SJCRH30 (cell line): ENCODE measurements around the gene CST4. TPM values are rescaled to one million over a fixed set of nuclear protein-coding genes. Genes with fewer than 3 reads are reported as not detected.
"Not testable (repeated sequence)": the region's sequence is repeated elsewhere in the genome, so short reads cannot be mapped to it uniquely, and the experiment has no call there.

Source experiments
- DNase-seq, 2 experiments: peaks; one replicate each; pipeline ENCODE4 v3.0.0-alpha.2; 2015 to 2020
- H3K27ac ChIP-seq: fragments of 250-450 bp; sonication (Bioruptor Pico); 2 replicates; pipeline ENCODE4 v1.5.1; 2020; ENCODE audit warnings: mild to moderate bottlenecking, moderate library complexity
- H3K27me3 ChIP-seq: fragments of 250-450 bp; sonication (Bioruptor Pico); 2 replicates; pipeline ENCODE4 v1.5.1; 2020; ENCODE audit warnings: mild to moderate bottlenecking, moderate library complexity
- H3K36me3 ChIP-seq: fragments of 250-450 bp; sonication (Bioruptor Pico); 2 replicates; pipeline ENCODE4 v1.5.1; 2020; ENCODE audit warnings: mild to moderate bottlenecking, moderate library complexity
- H3K4me1 ChIP-seq: fragments of 250-450 bp; sonication (Bioruptor Pico); 2 replicates; pipeline ENCODE4 v1.5.1; 2020; ENCODE audit warnings: mild to moderate bottlenecking, moderate library complexity
- H3K4me3 ChIP-seq: fragments of 250-450 bp; sonication (Bioruptor Pico); 2 replicates; pipeline ENCODE4 v1.5.1; 2020; ENCODE audit warnings: mild to moderate bottlenecking, moderate library complexity
- H3K9me3 ChIP-seq: fragments of 250-450 bp; sonication (Bioruptor Pico); replicated peaks from 2 replicates; pipeline ENCODE4 v1.5.1; 2020; ENCODE audit warnings: mild to moderate bottlenecking, moderate library complexity
- total RNA-seq: library from RNA; depleted of rRNA; stranded (reverse); fragments of >200 nt; shearing (Covaris generic); gene quantifications from 2 replicates; pipeline ENCODE4 v1.2.3, GENCODE V29; 2014; rRNA removed

The CST4 gene
- total RNA-seq, 1 experiment from 2014 or later: not detected

DNA sequence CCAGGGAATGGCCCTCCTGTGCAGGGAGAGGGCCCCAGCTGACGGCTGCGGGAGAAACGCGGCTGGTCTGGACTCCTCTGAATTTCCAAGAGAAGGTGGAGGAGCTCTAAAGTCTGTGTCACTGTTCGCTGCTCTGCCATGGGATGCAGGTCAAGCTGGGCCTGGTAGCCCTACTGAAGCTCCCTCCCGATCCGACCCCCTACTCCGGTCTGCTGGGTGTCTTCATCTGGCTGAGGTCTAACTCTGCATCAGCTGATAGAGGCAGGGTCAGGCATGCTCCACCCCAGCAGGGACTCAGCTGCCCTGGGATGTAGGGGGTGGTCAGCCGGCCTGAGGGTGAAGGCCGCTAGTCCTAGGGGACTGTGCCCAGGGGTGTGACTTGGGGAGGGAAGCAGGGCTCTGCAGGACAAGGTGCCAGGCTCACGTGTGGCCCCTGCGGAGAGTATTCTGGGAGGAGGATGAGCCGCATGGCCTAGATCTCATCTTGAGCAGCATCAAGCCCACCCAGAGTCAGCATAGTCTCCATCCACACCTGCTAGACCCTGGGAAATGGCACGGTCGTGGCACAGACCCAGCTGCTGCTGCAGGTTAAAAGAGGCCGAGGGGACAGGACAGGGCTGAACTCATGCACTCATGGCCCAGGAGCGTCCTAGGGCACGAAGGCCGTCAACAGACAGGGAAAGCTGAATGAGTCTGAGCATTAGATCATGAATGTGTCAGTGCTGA is 52.5 kb downstream of the CST4 start:
- H3K9me3 ChIP-seq: no peaks in the 10 kb centered on the region
- H3K36me3 ChIP-seq: no peaks in the 10 kb centered on the region
- H3K4me1 ChIP-seq: no peaks in the 10 kb centered on the region; the same call in 1 of the 2 replicates
- no peak overlapping the region for H3K27ac ChIP-seq
- DNase-seq: no peak
- no peaks in the 10 kb centered on the region for H3K27me3 ChIP-seq
- H3K4me3 ChIP-seq: peak overlapping the region; percentile 87

DNA sequence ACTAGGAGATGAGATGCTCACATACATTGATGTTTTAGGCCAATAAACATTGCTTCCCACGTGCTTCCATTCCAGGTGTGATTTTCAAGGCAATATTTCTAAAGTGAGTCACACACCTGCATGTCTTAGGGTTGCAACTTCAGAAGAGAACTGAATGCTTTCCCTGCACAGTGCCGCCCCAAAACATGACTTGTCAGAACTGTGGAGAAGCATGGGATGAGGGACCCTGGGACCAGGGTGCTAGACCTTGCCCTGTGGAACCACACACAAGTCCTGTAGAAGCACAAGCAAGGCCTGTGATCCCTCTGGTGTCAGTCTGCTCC is 53.1 kb downstream of the CST4 start:
- not testable (repeated sequence) for H3K9me3 ChIP-seq, DNase-seq, H3K36me3 ChIP-seq, H3K27me3 ChIP-seq, H3K27ac ChIP-seq, H3K4me3 ChIP-seq, H3K4me1 ChIP-seq

Other genes starting within 250 kb of the CST4 start
- not detected in 2 replicates for gene CSTL1, start 249.4 kb downstream of the CST4 start, total RNA-seq
- not detected in 2 replicates for gene CST11, start 236.2 kb downstream of the CST4 start, total RNA-seq
- gene CST8, start 197.9 kb downstream of the CST4 start, total RNA-seq: not detected in 2 replicates
- gene CST9L, start 120.6 kb downstream of the CST4 start, total RNA-seq: not detected in 2 replicates
- gene CST9, start 83.1 kb downstream of the CST4 start, total RNA-seq: not detected in 2 replicates
- gene CST3, start 51.1 kb downstream of the CST4 start, total RNA-seq: 67.6 and 70.8 TPM in 2 replicates
- not detected in 2 replicates for gene CST1, start 61.9 kb upstream of the CST4 start, total RNA-seq
- not detected in 2 replicates for gene CST2, start 137.7 kb upstream of the CST4 start, total RNA-seq
- gene CST5, start 190.7 kb upstream of the CST4 start, total RNA-seq: not detected in 2 replicates